ENCODE data around the gene B3GAT1. TPM values are rescaled to one million over a fixed set of nuclear protein-coding genes. Genes with fewer than 3 reads are reported as not detected.

Gene B3GAT1
- total RNA-seq, 1 experiment from 2014 or later, result not detected

DNA sequence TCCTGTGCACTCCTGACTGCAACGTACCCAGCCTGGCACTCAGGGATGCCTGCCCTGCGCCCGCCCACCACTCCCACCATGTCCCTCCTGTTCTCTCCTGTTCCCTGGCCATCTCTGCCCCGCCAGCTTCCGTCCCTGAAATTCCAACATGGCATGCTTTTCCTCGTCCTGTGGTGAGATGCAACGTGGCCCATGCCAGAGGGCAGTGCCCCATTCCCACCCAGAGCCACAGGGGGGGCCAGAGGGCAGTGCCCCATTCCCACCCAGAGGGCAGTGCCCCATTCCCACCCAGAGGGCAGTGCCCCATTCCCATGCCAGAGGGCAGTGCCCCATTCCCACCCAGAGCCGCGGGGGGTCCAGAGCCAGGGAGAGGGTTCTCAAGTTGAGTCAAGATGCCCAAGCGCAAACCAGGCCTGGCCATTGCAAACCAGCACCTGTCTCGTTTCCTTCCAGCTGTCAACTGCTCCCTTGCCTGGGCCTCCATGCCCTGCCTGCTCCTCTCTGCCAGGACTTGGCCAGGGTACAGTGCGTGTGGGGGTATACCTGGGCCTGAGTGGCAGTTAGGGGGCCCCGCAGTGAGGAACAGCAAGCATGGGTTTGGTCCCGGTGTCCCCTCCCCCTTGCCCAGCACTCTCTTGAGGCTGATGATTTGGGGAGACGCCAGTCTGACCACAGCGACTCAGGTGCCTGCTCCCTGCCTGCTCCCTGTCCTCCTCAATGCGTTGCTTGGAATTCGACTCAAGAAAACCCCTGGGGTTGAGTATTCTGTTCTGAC, 14.6 kb downstream of the B3GAT1 start:
- H3K4me2 ChIP-seq (ENCODE audit: low read length), result no peak overlapping the region

DNA sequence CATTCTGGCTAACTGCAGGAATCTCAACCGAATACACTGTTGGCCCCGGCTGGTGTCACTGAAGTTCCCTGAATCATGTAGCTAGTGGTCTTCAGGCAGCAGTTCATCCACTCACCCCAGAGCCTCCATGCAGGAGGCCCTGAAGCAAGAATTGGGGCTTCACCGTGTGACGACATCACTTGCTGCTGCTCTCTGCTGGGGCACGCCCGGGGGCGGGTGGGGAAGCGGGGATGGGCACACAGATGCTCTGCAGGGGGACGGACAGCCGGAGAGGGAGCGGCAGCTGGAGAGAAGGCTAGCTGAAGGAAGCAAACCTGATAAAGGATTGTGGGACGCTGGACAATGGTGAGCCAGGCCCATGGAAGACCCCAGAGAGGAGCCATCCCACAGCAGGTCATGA, 17.0 kb downstream of the B3GAT1 start:
- no peak overlapping the region for H3K27ac ChIP-seq (ENCODE audit: low read depth, low read length)
- ChIA-PET POLR2A (no interaction called here), RAD21 (ENCODE audit: low non-redundant PET in 1 of 2, low total read pairs in 2 of 2, uncharacterized antibody in 2 of 2, unreplicated experiment in 2 of 2) (no interaction called here), CTCF (no interaction called here)
- no peak for DNase-seq (ENCODE audit: low read depth, low spot score)
- no peaks in the 10 kb centered on the region for H3K9me3 ChIP-seq (ENCODE audit: control insufficient read depth in 1 of 2, insufficient read depth in 1 of 2, low read depth in 1 of 2, low read length in 2 of 2)
- no peak for ATAC-seq
- H3K27me3 ChIP-seq (ENCODE audit: insufficient read depth, low read length), result no peaks in the 10 kb centered on the region
- no peak overlapping the region for H3K4me3 ChIP-seq (replicated peaks in 1 of 2; ENCODE audit: low read depth in 1 of 2, low read length in 2 of 2)
- H3K4me2 ChIP-seq (ENCODE audit: low read length), result no peak overlapping the region
- BruUV-seq (replicated peaks), result no TSS peak
- H3K4me1 ChIP-seq (ENCODE audit: control insufficient read depth in 1 of 2, insufficient read depth in 2 of 2, low read length in 2 of 2), result no peaks in the 10 kb centered on the region
- intact Hi-C loops (cut with micrococcal nuclease), result no loop called here
- H4K20me1 ChIP-seq (ENCODE audit: insufficient read depth), result no peaks in the 10 kb centered on the region
- no peaks in the 10 kb centered on the region for H3K79me2 ChIP-seq (ENCODE audit: insufficient read depth, low read length)
- H3K36me3 ChIP-seq (ENCODE audit: control insufficient read depth in 1 of 2, insufficient read depth in 2 of 2, low read length in 2 of 2), result no peaks in the 10 kb centered on the region
- no peak overlapping the region for H2AFZ ChIP-seq (ENCODE audit: low read depth, low read length, poor library complexity, severe bottlenecking)
- H3K9me2 ChIP-seq (ENCODE audit: insufficient read depth), result no peaks in the 10 kb centered on the region
- no peak overlapping the region for H3K9ac ChIP-seq (ENCODE audit: low read length)
- TF ChIP-seq, protein P1, sequence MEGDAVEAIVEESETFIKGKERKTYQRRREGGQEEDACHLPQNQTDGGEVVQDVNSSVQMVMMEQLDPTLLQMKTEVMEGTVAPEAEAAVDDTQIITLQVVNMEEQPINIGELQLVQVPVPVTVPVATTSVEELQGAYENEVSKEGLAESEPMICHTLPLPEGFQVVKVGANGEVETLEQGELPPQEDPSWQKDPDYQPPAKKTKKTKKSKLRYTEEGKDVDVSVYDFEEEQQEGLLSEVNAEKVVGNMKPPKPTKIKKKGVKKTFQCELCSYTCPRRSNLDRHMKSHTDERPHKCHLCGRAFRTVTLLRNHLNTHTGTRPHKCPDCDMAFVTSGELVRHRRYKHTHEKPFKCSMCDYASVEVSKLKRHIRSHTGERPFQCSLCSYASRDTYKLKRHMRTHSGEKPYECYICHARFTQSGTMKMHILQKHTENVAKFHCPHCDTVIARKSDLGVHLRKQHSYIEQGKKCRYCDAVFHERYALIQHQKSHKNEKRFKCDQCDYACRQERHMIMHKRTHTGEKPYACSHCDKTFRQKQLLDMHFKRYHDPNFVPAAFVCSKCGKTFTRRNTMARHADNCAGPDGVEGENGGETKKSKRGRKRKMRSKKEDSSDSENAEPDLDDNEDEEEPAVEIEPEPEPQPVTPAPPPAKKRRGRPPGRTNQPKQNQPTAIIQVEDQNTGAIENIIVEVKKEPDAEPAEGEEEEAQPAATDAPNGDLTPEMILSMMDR (IDR thresholded peaks at IDR 0.05 in 2 of 3, conservative IDR thresholded peaks at IDR 0.05 in 1 of 3; ENCODE audit: borderline replicate concordance in 1 of 3, insufficient read depth in 1 of 3, low read depth in 2 of 3, low read length in 2 of 3), result no peak
- TF ChIP-seq TCF7L2 (IDR thresholded peaks at IDR 0.05; ENCODE audit: borderline replicate concordance, extremely low read depth, insufficient read depth, insufficient read length), result no peak
- TF ChIP-seq ZFX (IDR thresholded peaks at IDR 0.05), result no peak
- no peak for TF ChIP-seq POLR2A (IDR thresholded peaks at IDR 0.05; ENCODE audit: borderline replicate concordance, extremely low read depth, insufficient read depth, insufficient read length)
- TF ChIP-seq JUND (IDR thresholded peaks at IDR 0.05), result no peak
- no peak for TF ChIP-seq EZH2phosphoT487 (IDR thresholded peaks at IDR 0.05; ENCODE audit: borderline replicate concordance)
- no peak for TF ChIP-seq SIN3A (IDR thresholded peaks at IDR 0.05; ENCODE audit: low read depth)
- no peak for TF ChIP-seq YY1 (IDR thresholded peaks at IDR 0.05; ENCODE audit: extremely low read depth, insufficient replicate concordance, low read depth, low read length)
- TF ChIP-seq ZNF274 (IDR thresholded peaks at IDR 0.05; ENCODE audit: low read depth, low read length), result no peak
- no peak for TF ChIP-seq POLR2AphosphoS5 (IDR thresholded peaks at IDR 0.05; ENCODE audit: low read depth, low read length)
- TF ChIP-seq SP1 (IDR thresholded peaks at IDR 0.05; ENCODE audit: low read depth), result no peak
- no peak for TF ChIP-seq CEBPB (IDR thresholded peaks at IDR 0.05; ENCODE audit: low read depth)

More for the DNA sequence above, 14.6 kb downstream of the B3GAT1 start:
- Histone ChIP-seq H3K9me3 (ENCODE audit: control insufficient read depth in 1 of 2, insufficient read depth in 1 of 2, low read depth in 1 of 2, low read length in 2 of 2) (no peaks in the 10 kb centered on the region), H4K20me1 (ENCODE audit: insufficient read depth) (no peaks in the 10 kb centered on the region), H3K27ac (ENCODE audit: low read depth, low read length) (no peak overlapping the region), H3K27me3 (ENCODE audit: insufficient read depth, low read length) (peaks cover 6% of the 10 kb centered on the region; the same call in 1 of the 2 replicates), H3K9me2 (ENCODE audit: insufficient read depth) (no peaks in the 10 kb centered on the region), H3K4me1 (ENCODE audit: control insufficient read depth in 1 of 2, insufficient read depth in 2 of 2, low read length in 2 of 2) (peaks cover 0 to 6% of the 10 kb centered on the region in 2 experiments; a peak in 2 of 4 replicates), H3K36me3 (ENCODE audit: control insufficient read depth in 1 of 2, insufficient read depth in 2 of 2, low read length in 2 of 2) (no peaks in the 10 kb centered on the region), H2AFZ (ENCODE audit: low read depth, low read length, poor library complexity, severe bottlenecking) (no peak overlapping the region), H3K4me3 (replicated peaks in 1 of 2; ENCODE audit: low read depth in 1 of 2, low read length in 2 of 2) (no peak overlapping the region), H3K9ac (ENCODE audit: low read length) (no peak overlapping the region), H3K79me2 (ENCODE audit: insufficient read depth, low read length) (no peaks in the 10 kb centered on the region)
- DNase-seq (ENCODE audit: low read depth, low spot score) (no peak), ATAC-seq (no peak)
- TF ChIP-seq, protein P2, sequence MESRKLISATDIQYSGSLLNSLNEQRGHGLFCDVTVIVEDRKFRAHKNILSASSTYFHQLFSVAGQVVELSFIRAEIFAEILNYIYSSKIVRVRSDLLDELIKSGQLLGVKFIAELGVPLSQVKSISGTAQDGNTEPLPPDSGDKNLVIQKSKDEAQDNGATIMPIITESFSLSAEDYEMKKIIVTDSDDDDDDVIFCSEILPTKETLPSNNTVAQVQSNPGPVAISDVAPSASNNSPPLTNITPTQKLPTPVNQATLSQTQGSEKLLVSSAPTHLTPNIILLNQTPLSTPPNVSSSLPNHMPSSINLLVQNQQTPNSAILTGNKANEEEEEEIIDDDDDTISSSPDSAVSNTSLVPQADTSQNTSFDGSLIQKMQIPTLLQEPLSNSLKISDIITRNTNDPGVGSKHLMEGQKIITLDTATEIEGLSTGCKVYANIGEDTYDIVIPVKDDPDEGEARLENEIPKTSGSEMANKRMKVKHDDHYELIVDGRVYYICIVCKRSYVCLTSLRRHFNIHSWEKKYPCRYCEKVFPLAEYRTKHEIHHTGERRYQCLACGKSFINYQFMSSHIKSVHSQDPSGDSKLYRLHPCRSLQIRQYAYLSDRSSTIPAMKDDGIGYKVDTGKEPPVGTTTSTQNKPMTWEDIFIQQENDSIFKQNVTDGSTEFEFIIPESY (IDR thresholded peaks at IDR 0.05; ENCODE audit: extremely low read depth, insufficient replicate concordance, low read length), result no peak
- no peak for TF ChIP-seq CEBPB (IDR thresholded peaks at IDR 0.05; ENCODE audit: low read depth)
- no peak for TF ChIP-seq SRF (IDR thresholded peaks at IDR 0.05; ENCODE audit: low read depth)
- TF ChIP-seq POLR2A (IDR thresholded peaks at IDR 0.05; ENCODE audit: borderline replicate concordance, extremely low read depth, insufficient read depth, insufficient read length), result no peak
- no peak for TF ChIP-seq CBX3 (IDR thresholded peaks at IDR 0.05; ENCODE audit: low read depth)
- TF ChIP-seq, protein P3, sequence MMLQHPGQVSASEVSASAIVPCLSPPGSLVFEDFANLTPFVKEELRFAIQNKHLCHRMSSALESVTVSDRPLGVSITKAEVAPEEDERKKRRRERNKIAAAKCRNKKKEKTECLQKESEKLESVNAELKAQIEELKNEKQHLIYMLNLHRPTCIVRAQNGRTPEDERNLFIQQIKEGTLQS (IDR thresholded peaks at IDR 0.05), result no peak
- ChIA-PET POLR2A (no interaction called here), RAD21 (ENCODE audit: low non-redundant PET in 1 of 2, low total read pairs in 2 of 2, uncharacterized antibody in 2 of 2, unreplicated experiment in 2 of 2) (no interaction called here), CTCF (no interaction called here)
- no TSS peak for BruUV-seq (replicated peaks)
- intact Hi-C loops (cut with micrococcal nuclease), result no loop called here

Data from HCT116 (cell line).